ENCODE results near the gene STIL. TPM values are rescaled to one million over a fixed set of nuclear protein-coding genes. Genes with fewer than 3 reads are reported as not detected.

The STIL gene
- total and polyA plus RNA-seq, 2 of the 13 experiments (the other 11 are each of a cell fraction or from before 2014, with no cell fraction given), result 13.7 to 18.6 TPM

- WGBS (ENCODE audit: low lambda C conversion rate), result 74% methylated on average over 12 of the region's 29 CpGs
- Histone ChIP-seq H3K79me2 (ENCODE audit: insufficient read depth, low read length) (no peaks in the 10 kb centered on the region), H3K9ac (ENCODE audit: insufficient read depth, low read depth, low read length) (no peak overlapping the region), H4K20me1 (ENCODE audit: insufficient read depth, low read length) (no peaks in the 10 kb centered on the region), H3K4me3 (replicated peaks in 1 of 3; ENCODE audit: insufficient read depth in 1 of 3, low read depth in 2 of 3, low read length in 3 of 3) (no peak overlapping the region), H3K27me3 (ENCODE audit: control insufficient read depth in 1 of 2, insufficient read depth in 2 of 2, low read length in 2 of 2) (peaks cover 3 to 56% of the 10 kb centered on the region in 2 experiments), H3K36me3 (replicated peaks in 1 of 2; ENCODE audit: control insufficient read depth in 1 of 2, insufficient read depth in 2 of 2, low read length in 2 of 2) (no peaks in the 10 kb centered on the region), H3K4me2 (ENCODE audit: low read depth, low read length) (no peak overlapping the region), H3K27ac (ENCODE audit: extremely low read length, insufficient read depth, low read length) (no peak overlapping the region), H3K4me1 (ENCODE audit: insufficient read depth, low read length) (peaks cover 33% of the 10 kb centered on the region), H3K9me3 (ENCODE audit: low read length) (no peaks in the 10 kb centered on the region), H2AFZ (ENCODE audit: low read length) (no peak overlapping the region)
- in situ Hi-C loops (cut with HindIII; ENCODE audit: extremely low pct_ligation_motif_present, low pct_unique_long_range_greater_than_20kb) (no loop called here), intact Hi-C loops (cut with micrococcal nuclease; ENCODE audit: unreplicated experiment) (loop anchor here (5.0 kb wide), 1 partner anchor 268 kb away; no protein-coding TSS in a partner anchor)
- ATAC-seq (no peak), DNase-seq (ENCODE audit: low spot score) (no peak), FAIRE-seq (no peak)
- ChIA-PET CTCF (ENCODE audit: low intra/inter-chr PET ratio, low total read pairs) (no interaction called here), POLR2A (no interaction called here)
- no TSS peak for BruUV-seq (replicated peaks)
- TF ChIP-seq ZNF891 (CRISPR knock-in tag; IDR thresholded peaks at IDR 0.05) (no peak), STAT6 (CRISPR knock-in tag; IDR thresholded peaks at IDR 0.05; ENCODE audit: borderline replicate concordance) (no peak), ZMYM2 (CRISPR knock-in tag; IDR thresholded peaks at IDR 0.05) (no peak), CBX5 (CRISPR knock-in tag; IDR thresholded peaks at IDR 0.05; ENCODE audit: borderline replicate concordance) (no peak), ZMAT3 (CRISPR knock-in tag; conservative IDR thresholded peaks at IDR 0.05) (no peak), ZNF780A (CRISPR knock-in tag; IDR thresholded peaks at IDR 0.05) (no peak), RERE (CRISPR knock-in tag; IDR thresholded peaks at IDR 0.05; ENCODE audit: low read depth) (no peak), TEAD3 (CRISPR knock-in tag; optimal IDR thresholded peaks at IDR 0.05; ENCODE audit: borderline replicate concordance) (no peak), ONECUT2 (CRISPR knock-in tag; IDR thresholded peaks at IDR 0.05) (no peak), SIX1 (CRISPR knock-in tag; IDR thresholded peaks at IDR 0.05; ENCODE audit: borderline replicate concordance) (no peak), MEIS2 (CRISPR knock-in tag; IDR thresholded peaks at IDR 0.05) (no peak), AGO2 (optimal IDR thresholded peaks at IDR 0.05; ENCODE audit: low read depth, low read length) (no peak), PBX3 (CRISPR knock-in tag; IDR thresholded peaks at IDR 0.05; ENCODE audit: borderline replicate concordance) (no peak)
- TF ChIP-seq, protein P1, sequence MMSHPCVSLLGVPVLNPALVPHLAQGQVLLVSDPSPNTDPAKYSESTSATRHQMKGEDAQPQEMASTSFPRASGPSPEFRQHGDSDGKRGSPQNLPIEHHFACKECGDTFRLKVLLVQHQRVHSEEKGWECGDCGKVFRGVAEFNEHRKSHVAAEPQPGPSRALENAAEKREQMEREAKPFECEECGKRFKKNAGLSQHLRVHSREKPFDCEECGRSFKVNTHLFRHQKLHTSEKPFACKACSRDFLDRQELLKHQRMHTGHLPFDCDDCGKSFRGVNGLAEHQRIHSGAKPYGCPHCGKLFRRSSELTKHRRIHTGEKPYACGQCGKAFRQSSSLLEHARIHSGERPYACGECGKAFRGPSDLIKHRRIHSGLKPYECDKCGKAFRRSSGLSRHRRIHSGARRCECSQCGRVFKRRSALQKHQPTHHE (CRISPR knock-in tag; IDR thresholded peaks at IDR 0.05; ENCODE audit: borderline replicate concordance), result no peak
These were observed 94.2 kb downstream of the STIL start for GRCh38 chr1:47219590-47220220.

Measured in HepG2 (cell line).